ENCODE measurements around the gene CALN1.
"Not testable (repeated sequence)": the region's sequence is repeated elsewhere in the genome, so short reads cannot be mapped to it uniquely, and the experiment has no call there.

The CALN1 gene
- total RNA-seq, result 0 reads per million in 4 donors

DNA sequence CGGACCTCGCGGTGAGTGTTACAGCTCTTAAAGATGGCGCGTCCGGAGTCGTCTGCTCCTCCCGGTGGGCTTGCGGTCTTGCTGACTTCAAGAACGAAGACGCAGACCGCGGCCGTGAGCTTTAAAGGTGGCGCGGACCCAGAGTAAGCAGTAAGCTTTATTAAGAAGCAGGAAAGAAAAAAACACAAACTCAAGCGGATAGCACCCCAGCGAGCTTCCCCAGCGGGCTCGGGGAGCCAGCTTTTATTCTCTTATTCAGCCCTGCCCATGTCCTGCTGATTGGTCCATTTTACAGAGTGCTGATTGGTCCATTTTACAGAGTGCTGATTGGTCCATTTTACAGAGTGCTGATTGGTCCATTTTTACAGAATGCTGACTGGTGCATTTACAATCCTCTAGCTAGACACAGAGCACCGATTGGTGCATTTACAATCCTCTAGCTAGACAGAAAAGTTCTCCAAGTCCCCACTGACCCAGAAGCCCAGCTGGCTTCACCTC, at the start of gene CALN1:
Gene CALN1, minus strand, starts transcription at position 218 of the 498 bp plus-strand sequence.
- not testable (repeated sequence) for DNase-seq

DNA sequence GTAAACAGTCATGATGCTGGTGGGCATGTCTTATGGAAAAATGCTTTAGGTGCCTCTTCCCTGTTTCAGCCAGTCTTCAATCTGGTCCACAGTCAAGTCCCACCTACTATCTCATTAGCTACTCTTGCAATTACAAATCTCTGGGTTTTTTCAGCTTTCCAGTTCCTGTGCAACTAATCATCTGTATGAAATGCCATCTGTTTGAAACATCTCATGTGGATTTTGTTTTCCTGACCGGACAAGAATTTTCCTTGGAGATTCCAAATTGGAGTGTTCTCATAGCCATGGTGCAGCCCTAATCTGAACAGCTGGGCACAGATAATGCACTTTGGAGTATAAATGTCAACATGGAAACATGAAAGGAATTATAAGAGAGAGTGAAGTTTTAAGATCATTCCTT, 41.3 kb upstream of the CALN1 start:
- no peak for DNase-seq

- no peak for DNase-seq
These were observed 35.5 kb upstream of the CALN1 start for GRCh38 chr7:72447465-72448204.

DNA sequence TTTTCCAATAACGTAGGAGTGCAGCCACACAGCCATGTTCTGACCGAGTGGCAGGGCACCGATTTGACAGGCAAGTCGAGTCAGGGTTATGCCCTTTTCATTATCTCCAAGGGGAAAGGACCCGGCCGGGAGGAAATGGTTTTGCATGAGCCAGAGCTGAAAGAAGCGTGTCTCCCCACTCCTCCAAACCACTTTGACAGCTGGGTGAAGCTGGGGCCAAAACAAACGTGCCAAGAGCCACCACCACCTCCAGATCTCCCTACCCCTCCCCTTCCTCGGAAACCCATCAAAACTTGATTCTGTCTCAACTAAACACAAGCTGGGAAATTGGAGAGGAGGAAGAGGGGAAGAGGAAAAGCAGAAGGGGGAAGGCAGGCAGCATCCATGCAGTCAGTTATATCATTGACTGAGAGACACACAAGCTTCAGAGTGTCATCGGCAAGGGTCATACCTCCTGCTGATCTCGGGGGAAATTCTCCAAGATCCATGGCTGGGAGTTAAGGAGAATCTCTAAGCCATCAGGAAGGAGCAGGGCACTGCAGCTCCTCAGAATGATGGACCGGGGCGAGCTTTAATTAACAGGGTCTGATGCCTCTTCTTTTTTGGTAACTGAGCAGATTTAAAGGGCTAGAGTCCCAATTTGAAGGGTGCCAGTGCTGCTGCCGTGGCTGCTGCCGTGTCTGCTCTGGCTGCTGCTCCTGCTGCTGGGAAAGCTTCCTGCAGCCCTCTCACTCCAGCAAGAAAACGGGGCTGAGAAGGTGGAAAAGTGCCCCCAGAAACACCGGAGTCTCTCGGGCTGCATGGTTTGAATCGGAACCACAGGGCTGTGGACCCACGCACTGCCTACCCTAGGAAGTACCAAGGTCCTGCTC, 34.7 kb upstream of the CALN1 start:
- DNase-seq, result no peak

DNA sequence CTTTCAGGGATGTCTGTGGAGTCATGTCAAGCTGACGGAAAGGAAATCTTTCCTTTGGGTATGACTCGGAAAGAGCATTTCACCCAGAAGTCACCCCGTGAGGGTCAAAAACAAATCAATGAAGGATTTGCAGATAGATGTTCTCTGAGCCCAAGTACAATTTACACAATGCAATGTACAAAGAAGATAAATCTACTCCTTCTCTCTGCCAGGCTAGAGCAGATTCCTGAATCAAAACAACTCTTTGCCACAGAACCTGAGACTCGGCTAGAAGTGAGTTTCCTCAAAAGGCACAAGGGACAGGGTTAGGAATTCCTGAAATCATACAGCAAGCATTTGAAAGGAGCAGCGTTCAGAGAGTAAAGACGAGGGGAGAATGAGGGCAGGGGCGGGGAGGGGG, 34.0 kb upstream of the CALN1 start:
- no peak for DNase-seq

- DNase-seq, result no peak
These were observed 33.4 kb upstream of the CALN1 start for GRCh38 chr7:72445580-72445979.

DNA sequence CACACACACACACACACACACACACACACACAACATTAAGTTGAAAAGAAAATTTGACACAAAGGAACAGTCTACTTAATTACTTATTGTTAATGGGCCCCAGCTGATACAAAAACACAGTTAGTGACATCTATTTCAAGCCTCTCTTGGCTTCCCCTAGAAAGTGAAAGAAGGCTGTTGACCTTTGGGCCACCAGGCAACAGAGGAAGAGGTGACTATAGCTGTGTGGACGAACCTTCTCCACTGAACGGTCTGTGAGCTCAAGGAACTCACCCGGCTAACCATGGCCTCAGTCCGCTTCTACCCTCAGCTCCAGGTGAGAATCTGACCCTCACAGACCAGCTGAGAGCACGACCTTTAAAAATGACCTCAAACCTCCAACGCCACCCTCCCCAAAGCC, 32.9 kb upstream of the CALN1 start:
- no peak for DNase-seq

DNA sequence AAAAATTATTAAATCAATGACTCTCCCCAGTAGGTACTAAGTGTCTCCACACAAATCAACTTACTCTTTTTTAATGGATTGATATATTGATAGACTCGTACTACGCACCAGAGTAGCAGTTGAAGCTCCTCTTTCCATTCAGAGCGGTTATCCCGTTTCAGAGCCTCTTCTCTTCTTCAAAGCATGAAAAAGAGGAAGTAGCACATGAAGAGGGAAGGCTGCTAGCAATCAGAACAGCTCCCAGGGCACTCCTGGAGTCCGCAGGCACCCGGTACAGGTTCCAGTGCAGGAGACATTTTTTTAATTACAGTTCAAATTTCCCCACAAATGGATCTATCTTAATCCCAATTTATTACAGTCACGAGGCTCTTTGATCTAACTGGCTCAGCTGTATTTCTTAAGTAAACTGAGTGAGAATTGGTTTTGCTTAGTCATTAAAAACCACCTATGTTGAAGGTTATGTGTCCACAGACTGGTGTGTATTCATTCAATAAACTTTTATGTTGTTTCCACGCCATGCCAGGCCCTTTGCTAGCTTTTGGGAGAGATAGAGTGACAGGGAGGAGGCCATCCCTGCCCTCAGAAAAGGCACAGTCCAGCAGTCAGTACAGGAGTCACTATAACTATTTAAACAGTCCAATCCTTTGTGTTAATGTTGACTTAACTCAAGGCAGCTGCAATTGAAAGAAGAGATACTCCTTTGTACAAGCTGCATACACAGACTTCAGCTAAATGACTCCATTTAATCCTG, 32.1 kb upstream of the CALN1 start:
- DNase-seq, result no peak

DNA sequence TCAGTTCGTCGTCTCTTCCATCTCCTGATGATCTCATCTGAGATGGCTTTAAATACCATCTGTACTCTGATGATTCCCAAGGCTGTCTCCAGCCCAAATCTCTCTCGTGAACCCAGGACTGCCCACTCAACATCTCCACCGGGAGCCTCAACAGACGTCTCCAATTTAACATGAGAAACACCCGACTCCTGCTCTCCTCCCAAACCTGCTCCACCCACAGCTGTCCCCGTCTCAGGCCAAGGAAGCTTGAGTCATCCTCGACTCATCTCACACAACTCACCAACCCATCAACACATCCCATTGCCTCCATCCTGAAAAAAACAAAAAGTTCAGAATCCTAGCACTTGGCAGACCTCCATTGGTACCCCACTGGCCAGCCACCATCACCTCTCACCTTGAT, 29.7 kb upstream of the CALN1 start:
- DNase-seq, result no peak

DNA sequence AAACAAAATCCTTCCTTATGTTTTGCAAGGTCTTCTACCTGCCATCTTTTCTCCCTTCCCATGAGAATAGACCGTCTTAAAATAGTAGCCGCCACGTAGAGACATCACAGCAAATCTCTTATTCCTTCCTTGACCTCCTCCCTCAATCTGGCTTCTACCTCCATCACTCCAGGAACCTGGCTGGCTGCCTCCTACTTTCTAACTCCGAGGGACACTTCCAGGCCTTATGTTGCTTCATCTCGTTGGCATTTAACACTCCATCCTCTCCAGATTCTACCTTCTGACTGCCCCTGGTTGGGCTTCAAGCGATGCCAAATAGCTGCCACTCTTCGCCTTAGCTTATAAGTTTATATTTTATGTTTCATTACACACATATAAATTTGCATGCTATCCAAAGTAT, 26.4 kb upstream of the CALN1 start:
- DNase-seq, result no peak

DNA sequence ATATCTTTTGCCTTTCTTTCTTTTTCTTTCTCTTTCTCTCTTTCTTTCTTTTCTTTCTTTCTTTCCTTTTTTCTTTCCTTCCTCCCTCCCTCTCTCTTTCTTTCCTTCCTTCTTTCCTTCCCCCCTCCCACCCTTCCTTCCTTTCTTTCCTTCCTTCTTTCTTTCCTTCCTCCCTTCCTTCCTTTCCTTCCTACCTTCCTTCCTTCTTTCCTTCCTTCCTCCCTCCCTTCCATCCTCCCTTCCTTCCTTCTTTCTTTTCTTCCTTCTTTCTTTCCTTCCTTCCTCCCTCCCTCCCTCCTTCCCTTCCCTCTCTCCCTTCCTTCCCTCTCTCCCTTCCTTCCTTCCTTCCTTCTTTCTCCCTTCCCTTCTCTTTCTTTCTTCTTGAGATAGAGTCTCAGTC, 25.5 kb upstream of the CALN1 start:
- no peak for DNase-seq

DNA sequence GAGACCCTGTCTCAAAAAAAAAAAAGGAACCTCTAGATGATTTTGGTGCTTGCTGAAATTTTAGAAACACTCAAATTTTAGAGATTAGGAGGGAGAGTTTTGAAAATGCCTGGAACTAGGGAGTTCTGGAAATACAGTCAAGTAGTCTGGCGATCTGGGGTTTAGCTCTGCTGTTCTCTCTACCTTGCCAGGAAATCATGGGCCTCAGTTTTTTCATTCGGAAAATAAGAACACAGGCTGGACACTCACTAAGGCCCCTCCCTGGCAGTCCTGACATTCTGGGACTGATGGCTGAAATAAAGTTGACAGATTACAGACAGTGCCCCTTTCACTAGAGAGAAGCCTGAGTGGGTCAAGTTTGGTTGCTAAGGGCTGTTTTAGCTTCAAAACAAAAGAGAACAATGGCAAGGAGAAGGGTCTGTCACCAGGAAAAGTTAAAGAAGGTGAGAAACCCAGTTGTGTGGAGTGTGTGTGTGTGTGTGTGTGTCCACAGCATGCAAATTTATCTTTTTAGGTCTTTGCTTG, 25.0 kb upstream of the CALN1 start:
- no peak for DNase-seq

GRCh38 chr7:72435925-72436480, 23.9 kb upstream of the CALN1 start:
- DNase-seq, result no peak

DNA sequence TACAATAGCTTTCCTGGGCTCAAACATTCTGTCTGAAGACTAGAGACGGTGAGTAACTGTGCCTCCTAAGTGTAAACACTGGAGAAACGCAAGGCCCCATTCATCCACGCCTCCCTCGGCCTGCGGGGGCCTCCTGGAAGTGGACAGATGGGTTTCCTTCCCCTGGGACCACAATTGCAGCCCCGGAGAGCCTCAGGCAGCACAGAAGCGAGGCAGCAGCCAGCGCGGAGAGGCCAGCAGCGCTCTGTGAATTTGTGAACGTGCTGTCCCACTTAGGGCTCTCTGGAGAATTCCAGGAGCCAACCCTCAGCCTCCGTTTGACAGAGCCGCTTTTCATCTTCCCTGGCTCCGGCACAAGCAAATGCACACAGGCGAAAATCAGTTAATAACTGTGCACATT, 23.2 kb upstream of the CALN1 start:
- no peak for DNase-seq

GRCh38 chr7:72430531-72430930, 18.4 kb upstream of the CALN1 start:
- no peak for DNase-seq

DNA sequence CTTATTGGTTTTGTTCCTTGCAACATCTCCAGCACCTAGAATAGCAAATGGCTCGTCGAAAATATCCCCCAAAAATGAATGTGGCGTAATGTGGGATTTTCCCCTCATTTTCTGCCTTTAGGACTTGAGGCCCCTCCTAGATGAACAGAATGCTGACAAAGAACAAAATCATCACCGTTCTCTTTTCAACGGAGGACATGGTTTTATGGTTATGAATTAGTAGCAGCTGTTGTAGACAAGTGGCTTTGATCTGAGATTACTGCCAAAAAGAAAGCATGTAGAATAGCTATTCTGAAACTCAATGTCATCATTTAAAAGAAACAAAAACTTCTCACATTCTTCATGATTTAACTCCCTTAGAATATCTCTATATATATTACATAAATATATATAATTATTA, 17.2 kb upstream of the CALN1 start:
- no peak for DNase-seq

DNA sequence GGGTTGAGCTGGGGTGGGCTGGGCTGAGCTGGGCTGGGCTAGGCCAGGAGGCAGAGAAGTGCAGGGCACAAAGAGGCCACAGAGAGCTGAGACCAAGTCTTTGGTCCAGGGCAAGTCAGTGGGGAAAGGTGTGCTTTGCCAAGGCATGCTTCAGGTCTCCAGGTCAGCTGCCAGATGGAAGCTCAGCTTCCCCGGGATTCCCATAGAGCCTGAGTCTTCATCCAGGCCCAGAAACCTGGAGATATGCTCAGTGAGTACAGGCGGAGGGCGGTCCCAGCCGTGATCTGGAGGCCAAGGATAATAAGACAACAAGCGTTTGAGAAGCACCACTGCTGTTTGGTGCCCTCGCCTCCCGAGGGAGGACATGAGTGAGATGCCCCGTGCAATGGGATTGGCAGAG, 4.7 kb upstream of the CALN1 start:
- no peak for DNase-seq

- DNase-seq, result no peak
These were observed 3.4 kb upstream of the CALN1 start for GRCh38 chr7:72415586-72415985.

DNA sequence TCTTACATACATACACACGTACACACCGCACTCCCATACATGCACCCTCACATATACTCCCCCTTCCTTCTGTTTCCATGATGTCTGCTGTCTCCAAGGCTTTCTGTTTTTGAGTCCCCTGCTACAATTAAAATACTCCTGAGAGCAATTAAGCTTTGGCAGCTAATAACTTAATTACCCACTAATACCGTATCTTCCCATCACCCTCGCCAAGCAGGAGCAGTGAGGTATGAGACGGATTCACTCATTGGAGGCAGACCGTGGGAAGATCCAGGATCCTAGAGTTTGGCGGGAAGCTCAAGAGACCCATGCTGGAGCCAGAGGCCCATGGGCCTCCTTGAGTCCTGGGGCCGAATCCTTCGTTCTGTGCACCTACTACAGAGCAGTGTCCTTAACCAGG, 1.7 kb upstream of the CALN1 start:
- DNase-seq, result no peak

GRCh38 chr7:72413290-72413689, 1.2 kb upstream of the CALN1 start:
- no peak for DNase-seq

DNA sequence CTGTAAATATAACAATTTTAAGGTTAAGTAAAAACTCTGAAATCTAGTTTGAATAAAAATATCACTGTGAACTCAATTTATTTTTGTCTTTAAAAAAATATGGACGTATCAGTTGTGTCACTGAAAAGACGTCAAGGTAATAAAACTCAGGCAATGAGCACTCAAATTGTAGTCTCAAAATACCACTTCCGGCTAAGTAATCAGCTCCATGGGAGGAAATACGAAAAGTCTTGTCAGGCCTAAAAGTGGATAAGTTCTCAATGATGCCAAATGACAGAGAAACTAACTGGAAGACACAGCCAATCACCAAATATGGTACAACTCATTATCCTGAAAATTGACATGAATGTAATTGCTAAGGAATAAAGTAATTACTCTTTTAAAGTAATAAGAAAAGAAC, 719 bp downstream of the CALN1 start:
- DNase-seq, result no peak

- DNase-seq, result no peak
These were observed 2.5 kb downstream of the CALN1 start for GRCh38 chr7:72409638-72410015.

Data from T-helper 1 cell (primary cell).